ENCODE data around the gene SHB. TPM values are rescaled to one million over a fixed set of nuclear protein-coding genes. Genes with fewer than 3 reads are reported as not detected.

Gene SHB
- total RNA-seq, 1 donor from 2014 or later: 18.5 TPM

DNA sequence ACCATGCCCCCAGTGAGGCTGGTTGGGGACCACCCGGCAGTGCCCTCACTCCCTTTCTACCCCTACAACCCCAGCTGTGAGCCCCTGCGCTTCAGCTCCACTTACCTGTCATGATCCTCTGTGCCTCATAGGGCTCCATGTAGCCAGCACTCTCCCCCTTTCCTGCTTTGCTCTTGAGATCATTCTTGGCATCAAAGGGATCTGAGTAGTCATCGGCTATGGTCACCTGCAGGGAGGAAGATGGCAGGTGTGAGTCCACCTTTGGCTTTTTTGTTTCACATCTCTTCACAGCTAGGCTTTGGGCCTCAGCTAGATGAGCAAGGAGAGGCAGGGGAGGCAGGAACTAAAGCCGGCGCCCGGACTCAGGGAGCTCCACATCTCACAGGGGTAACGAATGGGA lies 53.1 kb downstream of the SHB start:
- no peaks in the 10 kb centered on the region for H3K9me3 Mint-ChIP-seq (ENCODE audit: unreplicated experiment)
- no peak for DNase-seq (ENCODE audit: low spot score)
- peak overlapping the region; percentile 22 for H3K27ac Mint-ChIP-seq (ENCODE audit: unreplicated experiment)
- H3K36me3 Mint-ChIP-seq (ENCODE audit: low read depth, unreplicated experiment): peaks cover 16% of the 10 kb centered on the region
- H3K4me1 Mint-ChIP-seq (ENCODE audit: unreplicated experiment): peaks cover 76% of the 10 kb centered on the region
- TF ChIP-seq, protein P1, sequence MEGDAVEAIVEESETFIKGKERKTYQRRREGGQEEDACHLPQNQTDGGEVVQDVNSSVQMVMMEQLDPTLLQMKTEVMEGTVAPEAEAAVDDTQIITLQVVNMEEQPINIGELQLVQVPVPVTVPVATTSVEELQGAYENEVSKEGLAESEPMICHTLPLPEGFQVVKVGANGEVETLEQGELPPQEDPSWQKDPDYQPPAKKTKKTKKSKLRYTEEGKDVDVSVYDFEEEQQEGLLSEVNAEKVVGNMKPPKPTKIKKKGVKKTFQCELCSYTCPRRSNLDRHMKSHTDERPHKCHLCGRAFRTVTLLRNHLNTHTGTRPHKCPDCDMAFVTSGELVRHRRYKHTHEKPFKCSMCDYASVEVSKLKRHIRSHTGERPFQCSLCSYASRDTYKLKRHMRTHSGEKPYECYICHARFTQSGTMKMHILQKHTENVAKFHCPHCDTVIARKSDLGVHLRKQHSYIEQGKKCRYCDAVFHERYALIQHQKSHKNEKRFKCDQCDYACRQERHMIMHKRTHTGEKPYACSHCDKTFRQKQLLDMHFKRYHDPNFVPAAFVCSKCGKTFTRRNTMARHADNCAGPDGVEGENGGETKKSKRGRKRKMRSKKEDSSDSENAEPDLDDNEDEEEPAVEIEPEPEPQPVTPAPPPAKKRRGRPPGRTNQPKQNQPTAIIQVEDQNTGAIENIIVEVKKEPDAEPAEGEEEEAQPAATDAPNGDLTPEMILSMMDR (IDR thresholded peaks at IDR 0.05; ENCODE audit: unreplicated experiment): no peak
- H3K4me3 Mint-ChIP-seq (ENCODE audit: unreplicated experiment): peak overlapping the region; percentile 42
- H3K27me3 Mint-ChIP-seq (ENCODE audit: unreplicated experiment): peaks cover 11% of the 10 kb centered on the region

DNA sequence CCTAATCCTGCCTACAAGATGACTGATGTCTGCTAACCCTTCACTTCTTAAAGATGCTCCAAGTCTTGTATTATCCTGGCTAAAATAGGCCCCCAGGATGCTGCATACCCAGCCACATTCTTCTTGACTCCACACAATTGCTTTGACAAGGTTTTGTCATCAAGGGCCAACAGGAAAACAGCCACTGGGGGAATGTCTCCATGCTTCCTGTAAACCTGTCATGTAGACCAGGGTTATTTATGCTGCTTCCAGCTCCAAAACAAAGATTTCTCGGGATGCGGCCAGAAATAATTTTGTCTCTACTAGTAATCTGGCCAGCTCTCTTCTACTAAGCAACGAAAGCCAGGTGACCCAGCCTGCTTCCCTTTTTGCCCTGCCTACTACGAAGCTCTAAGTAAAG lies 53.8 kb downstream of the SHB start:
- H3K27me3 Mint-ChIP-seq (ENCODE audit: unreplicated experiment): peaks cover 9% of the 10 kb centered on the region
- H3K4me1 Mint-ChIP-seq (ENCODE audit: unreplicated experiment): peaks cover 70% of the 10 kb centered on the region
- peak overlapping the region; percentile 64 for H3K27ac Mint-ChIP-seq (ENCODE audit: unreplicated experiment)

DNA sequence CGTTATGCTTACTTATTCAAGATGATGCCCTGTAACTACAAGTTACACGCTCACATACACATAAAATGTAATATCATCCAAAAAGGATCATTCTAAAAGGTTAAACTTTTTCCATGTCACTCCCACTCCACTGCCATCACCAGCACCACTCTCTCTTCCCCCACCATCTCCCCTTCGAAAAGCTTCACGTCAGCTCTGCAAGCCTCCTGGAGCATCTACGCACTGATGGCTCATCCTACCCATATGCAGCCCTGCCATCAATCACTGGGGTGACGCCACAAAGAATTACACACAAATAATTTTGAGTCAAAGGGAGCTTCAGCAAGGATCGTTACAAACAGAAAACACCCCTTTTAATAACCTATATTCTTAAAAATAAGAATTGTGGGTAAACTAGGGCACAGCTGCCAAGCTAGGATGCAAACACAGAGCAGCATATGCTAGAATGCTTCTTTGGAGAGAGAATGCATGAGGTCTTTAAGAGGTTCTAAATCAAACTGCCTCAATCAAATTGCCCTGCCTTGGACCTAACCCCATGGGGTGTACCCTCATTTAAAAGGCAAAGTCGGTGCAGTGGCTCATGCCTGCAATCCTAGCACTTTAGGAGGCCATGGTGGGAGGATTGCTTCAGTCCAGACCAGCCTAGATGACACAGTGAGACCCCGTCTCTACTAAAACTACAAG lies 56.1 kb downstream of the SHB start:
- H3K4me1 Mint-ChIP-seq (ENCODE audit: unreplicated experiment): peaks cover 52% of the 10 kb centered on the region
- H3K36me3 Mint-ChIP-seq (ENCODE audit: low read depth, unreplicated experiment): peaks cover 16% of the 10 kb centered on the region
- H3K27ac Mint-ChIP-seq (ENCODE audit: unreplicated experiment): peak overlapping the region; percentile 61
- H3K4me3 Mint-ChIP-seq (ENCODE audit: unreplicated experiment): peak overlapping the region; percentile 49
- TF ChIP-seq, protein P1 (IDR thresholded peaks at IDR 0.05; ENCODE audit: unreplicated experiment): no peak
- H3K27me3 Mint-ChIP-seq (ENCODE audit: unreplicated experiment): peaks cover 8% of the 10 kb centered on the region
- no peak for DNase-seq (ENCODE audit: low spot score)
- no peaks in the 10 kb centered on the region for H3K9me3 Mint-ChIP-seq (ENCODE audit: unreplicated experiment)

More for the DNA sequence above, 53.8 kb downstream of the SHB start:
- TF ChIP-seq, protein P1 (IDR thresholded peaks at IDR 0.05; ENCODE audit: unreplicated experiment): no peak
- no peak for DNase-seq (ENCODE audit: low spot score)
- H3K9me3 Mint-ChIP-seq (ENCODE audit: unreplicated experiment): no peaks in the 10 kb centered on the region
- H3K36me3 Mint-ChIP-seq (ENCODE audit: low read depth, unreplicated experiment): peaks cover 16% of the 10 kb centered on the region
- no peak overlapping the region for H3K4me3 Mint-ChIP-seq (ENCODE audit: unreplicated experiment)

DNA sequence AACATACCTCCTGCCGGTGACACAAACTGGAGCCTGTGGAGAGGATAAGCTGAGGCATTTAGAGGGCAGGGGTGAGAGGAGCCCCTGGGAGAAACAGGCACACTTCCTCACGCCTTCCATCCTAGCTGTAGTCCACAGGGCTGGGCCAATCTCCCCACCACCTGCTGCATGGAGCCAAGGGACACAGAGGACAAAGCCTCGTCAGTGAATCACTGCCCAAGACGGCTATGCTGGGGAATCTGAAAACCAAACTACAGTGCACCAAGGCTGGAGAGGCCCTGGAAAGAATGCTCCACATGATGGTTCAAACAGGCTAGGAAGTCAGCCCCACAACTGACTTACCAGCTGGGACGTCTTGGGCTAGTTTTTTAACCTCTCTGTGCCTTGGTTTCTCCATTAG lies 57.0 kb downstream of the SHB start:
- H3K9me3 Mint-ChIP-seq (ENCODE audit: unreplicated experiment): no peaks in the 10 kb centered on the region
- no peak overlapping the region for H3K27ac Mint-ChIP-seq (ENCODE audit: unreplicated experiment)
- peaks cover 49% of the 10 kb centered on the region for H3K4me1 Mint-ChIP-seq (ENCODE audit: unreplicated experiment)
- peaks cover 16% of the 10 kb centered on the region for H3K36me3 Mint-ChIP-seq (ENCODE audit: low read depth, unreplicated experiment)
- no peak for DNase-seq (ENCODE audit: low spot score)
- TF ChIP-seq, protein P1 (IDR thresholded peaks at IDR 0.05; ENCODE audit: unreplicated experiment): no peak
- no peak overlapping the region for H3K4me3 Mint-ChIP-seq (ENCODE audit: unreplicated experiment)
- peaks cover 7% of the 10 kb centered on the region for H3K27me3 Mint-ChIP-seq (ENCODE audit: unreplicated experiment)

DNA sequence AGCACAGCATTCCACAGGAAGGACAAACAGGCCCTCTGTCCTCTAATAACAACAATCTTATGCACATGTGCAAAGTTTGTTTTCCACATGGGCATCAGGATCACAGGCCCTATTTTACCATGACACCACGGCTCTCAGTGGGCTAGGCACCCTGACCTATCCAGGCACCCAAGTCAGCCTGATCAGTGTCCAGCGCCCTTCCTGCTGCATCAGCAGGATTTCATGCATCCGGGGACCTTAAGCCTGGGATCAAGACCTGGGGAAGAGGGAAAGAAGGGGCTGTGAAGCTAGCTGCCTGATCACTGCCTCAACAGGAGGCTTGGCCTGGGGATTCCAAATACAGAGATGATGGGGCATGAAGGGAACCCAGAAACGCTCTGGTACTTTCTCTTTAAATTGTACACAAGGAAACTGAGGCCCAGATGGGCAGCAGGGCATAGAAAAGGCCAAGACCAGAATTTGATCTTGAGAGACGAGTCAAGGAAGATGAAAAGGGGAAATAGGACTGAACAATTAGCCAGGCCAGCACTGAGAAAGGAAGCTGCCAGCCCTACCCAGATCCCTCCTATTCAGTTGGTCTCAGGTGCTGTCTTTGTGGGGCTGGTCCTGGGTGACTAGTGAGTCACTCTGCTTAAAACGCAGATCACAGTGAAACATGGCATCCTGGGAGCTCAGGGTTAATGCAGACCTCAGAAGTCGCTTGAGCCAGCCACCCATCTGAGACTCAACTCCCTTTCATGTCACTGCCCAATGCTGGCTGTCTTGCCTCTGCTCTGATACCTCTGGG lies 57.9 kb downstream of the SHB start:
- H3K9me3 Mint-ChIP-seq (ENCODE audit: unreplicated experiment): no peaks in the 10 kb centered on the region
- TF ChIP-seq, protein P1 (IDR thresholded peaks at IDR 0.05; ENCODE audit: unreplicated experiment): no peak
- H3K4me3 Mint-ChIP-seq (ENCODE audit: unreplicated experiment): no peak overlapping the region
- H3K36me3 Mint-ChIP-seq (ENCODE audit: low read depth, unreplicated experiment): peaks cover 15% of the 10 kb centered on the region
- peaks cover 13% of the 10 kb centered on the region for H3K27me3 Mint-ChIP-seq (ENCODE audit: unreplicated experiment)
- peaks cover 45% of the 10 kb centered on the region for H3K4me1 Mint-ChIP-seq (ENCODE audit: unreplicated experiment)
- H3K27ac Mint-ChIP-seq (ENCODE audit: unreplicated experiment): no peak overlapping the region
- DNase-seq (ENCODE audit: low spot score): no peak
